GM12864 (cell line): ENCODE results near the gene DOK3.
A peak's percentile ranks its signal among the peaks of the same experiment; 100 is the strongest.

Source experiments
- DNase-seq: peaks from one replicate; pipeline ENCODE4 v3.0.0-alpha.2; 2011; ENCODE audit warnings: low read depth
- H3K4me3 ChIP-seq: 2 replicates; pipeline ENCODE4 v1.5.1; 2011; ENCODE audit warnings: mild to moderate bottlenecking, low read depth, low read length, control low read depth
- CTCF ChIP-seq: IDR thresholded peaks from 2 replicates; pipeline ENCODE4 v1.5.1; 2011; ENCODE audit warnings: low read depth, mild to moderate bottlenecking, moderate library complexity, low read length, control low read depth, inconsistent platforms; ENCODE audit errors: missing control alignments

The DOK3 gene, protein sequence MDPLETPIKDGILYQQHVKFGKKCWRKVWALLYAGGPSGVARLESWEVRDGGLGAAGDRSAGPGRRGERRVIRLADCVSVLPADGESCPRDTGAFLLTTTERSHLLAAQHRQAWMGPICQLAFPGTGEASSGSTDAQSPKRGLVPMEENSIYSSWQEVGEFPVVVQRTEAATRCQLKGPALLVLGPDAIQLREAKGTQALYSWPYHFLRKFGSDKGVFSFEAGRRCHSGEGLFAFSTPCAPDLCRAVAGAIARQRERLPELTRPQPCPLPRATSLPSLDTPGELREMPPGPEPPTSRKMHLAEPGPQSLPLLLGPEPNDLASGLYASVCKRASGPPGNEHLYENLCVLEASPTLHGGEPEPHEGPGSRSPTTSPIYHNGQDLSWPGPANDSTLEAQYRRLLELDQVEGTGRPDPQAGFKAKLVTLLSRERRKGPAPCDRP

GRCh38 chr5:177509381-177509951 lies at the start of gene DOK3:
TSS of gene DOK3 (minus strand) at chr5:177509826. CDS start at chr5:177509540, 286 bp downstream.
- peak within 1 kb of the TSS; percentile 62 for H3K4me3 ChIP-seq
- no peak for DNase-seq
- TF ChIP-seq CTCF: no peak

DNA sequence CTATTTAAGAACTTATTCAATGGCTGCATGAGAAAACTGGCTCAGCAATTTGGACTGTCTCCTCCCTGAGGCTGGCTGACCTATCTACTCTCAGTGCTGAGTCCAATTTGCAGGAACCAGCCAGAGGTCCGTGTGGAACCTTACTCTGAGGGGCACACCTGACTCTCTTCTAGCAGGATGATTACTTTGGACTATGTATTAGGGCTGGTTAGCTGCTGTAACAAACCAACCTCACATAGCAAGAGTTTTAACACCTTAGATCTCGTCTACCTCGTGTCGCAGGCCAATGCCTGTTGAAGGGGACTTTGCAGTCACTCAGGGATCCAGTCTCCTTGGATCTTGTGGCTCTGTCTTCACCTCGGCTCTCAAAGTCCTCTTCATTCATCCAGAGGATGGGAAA lies 48.2 kb upstream of the DOK3 start:
- H3K4me3 ChIP-seq: no peak overlapping the region
- TF ChIP-seq CTCF: no peak

GRCh38 chr5:177557041-177557647 lies 47.5 kb upstream of the DOK3 start:
- DNase-seq: no peak
- no peak overlapping the region for H3K4me3 ChIP-seq
- no peak for TF ChIP-seq CTCF

More for the DNA sequence above, 48.2 kb upstream of the DOK3 start:
- DNase-seq: no peak

GRCh38 chr5:177555665-177556064 lies 46.0 kb upstream of the DOK3 start:
- H3K4me3 ChIP-seq: no peak overlapping the region
- TF ChIP-seq CTCF: no peak
- DNase-seq: no peak

DNA sequence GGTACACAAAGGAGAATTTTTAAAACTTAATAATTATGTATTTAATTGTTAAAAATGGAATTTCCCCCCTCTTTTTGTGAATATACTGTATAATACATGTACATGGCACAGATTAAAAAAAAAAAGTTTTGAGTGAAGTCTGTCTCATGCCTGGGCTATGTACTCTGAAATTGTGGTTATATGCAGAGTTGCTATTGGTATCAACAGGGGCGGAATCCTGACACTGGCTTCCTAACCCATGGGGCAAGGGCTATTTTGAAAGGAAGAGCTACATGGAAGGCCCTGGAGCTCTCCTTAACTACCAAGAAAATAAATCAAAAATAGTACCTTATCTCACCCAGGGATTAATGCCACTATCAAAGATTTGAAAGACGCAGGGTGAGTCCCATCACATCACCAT lies 45.6 kb upstream of the DOK3 start:
- peak overlapping the region; percentile 69; the same call in 1 of the 2 replicates for H3K4me3 ChIP-seq
- TF ChIP-seq CTCF: no peak
- DNase-seq: no peak

DNA sequence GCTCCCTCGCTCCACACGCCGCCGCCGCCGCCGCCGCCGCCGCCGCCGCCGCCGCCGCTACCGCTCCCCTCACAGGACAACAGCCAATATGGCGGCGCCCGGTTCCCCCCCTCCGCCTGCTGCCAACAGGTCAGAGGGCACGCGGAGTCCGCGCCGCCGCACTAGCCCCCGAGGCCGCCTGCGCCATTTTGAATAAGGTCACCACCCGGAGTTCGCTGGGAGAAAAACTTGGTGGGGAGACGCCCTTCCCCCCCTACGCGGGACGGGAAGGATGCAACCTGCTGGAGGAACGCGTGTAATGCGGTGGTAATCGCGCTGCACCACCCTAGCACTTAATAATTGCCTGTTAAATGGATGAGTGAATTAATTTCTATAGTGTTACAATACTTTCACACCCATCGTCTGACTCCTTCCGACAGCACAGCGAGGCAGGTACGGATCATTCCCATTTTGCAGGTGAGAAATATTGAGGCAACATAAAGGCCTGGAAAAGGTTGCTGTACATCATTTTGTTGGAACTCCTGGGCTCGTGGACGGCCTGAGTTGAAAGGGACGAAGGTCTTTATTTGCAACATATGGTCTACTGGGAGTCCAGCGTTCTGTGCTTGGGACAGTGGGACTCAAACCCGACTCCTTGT lies 45.0 kb upstream of the DOK3 start, which contains the start of gene FAM193B:
Gene FAM193B (minus strand): TSS at position 90 of the 638 bp plus-strand sequence. CDS start 105 bp downstream, outside the sequence.
- TF ChIP-seq CTCF: peak; percentile 23
- H3K4me3 ChIP-seq: peak within 1 kb of the TSS; percentile 90
- DNase-seq: peak; percentile 70
